ENCODE measurements around the gene TSHZ1. TPM values are rescaled to one million over a fixed set of nuclear protein-coding genes. Genes with fewer than 3 reads are reported as not detected.
A peak's percentile ranks its signal among the peaks of the same experiment; 100 is the strongest.

The TSHZ1 gene
- total RNA-seq, 1 donor from 2014 or later = 17.0 TPM

DNA sequence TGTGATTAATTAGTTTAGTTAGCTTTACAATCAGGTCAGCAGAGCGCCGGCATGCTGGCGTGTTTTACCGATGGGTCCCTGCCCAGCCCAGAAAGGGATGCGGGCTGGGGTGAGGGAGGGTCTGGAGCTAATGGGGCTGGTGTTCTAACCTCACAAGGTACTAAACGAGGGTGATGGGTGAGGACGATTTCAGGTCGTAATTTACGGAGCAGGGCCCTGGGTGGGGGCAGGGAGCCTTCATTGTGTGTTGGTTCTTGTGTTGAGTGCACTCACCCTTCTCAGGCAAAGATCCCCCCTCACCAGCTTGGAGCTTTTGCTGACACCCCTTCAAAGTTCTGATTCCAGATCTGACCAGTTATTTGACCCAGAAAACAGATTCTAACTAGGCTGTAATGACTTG lies 41.2 kb upstream of the TSHZ1 start:
- H3K36me3 ChIP-seq = no peaks in the 10 kb centered on the region
- H3K27ac ChIP-seq = no peak overlapping the region
- no peaks in the 10 kb centered on the region for H3K9me3 ChIP-seq

DNA sequence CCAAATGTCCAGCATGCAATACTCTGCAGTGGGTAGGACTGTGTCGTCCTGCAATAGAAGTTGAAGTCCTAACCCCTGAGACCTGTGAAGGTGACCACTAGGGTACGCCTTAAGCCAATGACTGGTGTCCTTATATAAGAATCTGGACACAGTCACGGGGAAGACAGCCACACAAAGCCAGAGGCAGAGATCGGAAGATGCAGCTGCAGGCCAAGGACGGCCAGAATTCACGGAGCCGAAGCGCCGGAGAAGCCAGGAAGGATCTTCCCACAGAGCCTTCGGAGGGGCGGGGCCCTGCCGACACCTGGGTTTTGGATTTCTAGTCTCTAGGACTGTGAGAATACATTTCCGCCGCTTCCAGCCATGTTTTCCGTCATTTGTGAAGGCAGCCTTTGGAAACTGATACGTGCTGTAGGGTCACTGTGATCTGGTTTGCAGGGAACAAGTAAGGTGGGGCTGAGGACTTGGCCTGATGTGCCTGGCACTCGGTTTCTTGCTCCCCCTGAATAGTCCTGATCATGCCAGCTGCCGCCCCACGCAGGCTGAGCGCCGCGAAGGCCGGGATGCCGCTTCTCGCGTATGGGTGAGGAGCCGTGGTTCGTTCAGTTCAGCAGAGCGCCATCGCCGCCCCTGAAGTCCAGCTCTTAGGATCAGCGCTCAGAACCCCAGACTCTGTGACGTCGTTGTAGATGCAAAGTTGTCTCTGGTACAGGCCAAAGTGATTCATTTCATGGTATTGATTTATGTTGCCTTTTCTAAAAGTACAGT lies 40.4 kb upstream of the TSHZ1 start:
- TF ChIP-seq, protein P1, sequence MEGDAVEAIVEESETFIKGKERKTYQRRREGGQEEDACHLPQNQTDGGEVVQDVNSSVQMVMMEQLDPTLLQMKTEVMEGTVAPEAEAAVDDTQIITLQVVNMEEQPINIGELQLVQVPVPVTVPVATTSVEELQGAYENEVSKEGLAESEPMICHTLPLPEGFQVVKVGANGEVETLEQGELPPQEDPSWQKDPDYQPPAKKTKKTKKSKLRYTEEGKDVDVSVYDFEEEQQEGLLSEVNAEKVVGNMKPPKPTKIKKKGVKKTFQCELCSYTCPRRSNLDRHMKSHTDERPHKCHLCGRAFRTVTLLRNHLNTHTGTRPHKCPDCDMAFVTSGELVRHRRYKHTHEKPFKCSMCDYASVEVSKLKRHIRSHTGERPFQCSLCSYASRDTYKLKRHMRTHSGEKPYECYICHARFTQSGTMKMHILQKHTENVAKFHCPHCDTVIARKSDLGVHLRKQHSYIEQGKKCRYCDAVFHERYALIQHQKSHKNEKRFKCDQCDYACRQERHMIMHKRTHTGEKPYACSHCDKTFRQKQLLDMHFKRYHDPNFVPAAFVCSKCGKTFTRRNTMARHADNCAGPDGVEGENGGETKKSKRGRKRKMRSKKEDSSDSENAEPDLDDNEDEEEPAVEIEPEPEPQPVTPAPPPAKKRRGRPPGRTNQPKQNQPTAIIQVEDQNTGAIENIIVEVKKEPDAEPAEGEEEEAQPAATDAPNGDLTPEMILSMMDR (IDR thresholded peaks at IDR 0.05) = no peak
- ATAC-seq (no peak), DNase-seq (no peak)
- Histone ChIP-seq H3K27ac (no peak overlapping the region), H3K4me3 (no peak overlapping the region), H3K9me3 (no peaks in the 10 kb centered on the region), H3K27me3 (ENCODE audit: low read depth) (no peaks in the 10 kb centered on the region), H3K36me3 (no peaks in the 10 kb centered on the region), H3K4me1 (no peaks in the 10 kb centered on the region)
- intact Hi-C loops (cut with DNase I) = no loop called here

More for the DNA sequence above, 41.2 kb upstream of the TSHZ1 start:
- H3K4me1 ChIP-seq = no peaks in the 10 kb centered on the region
- H3K27me3 ChIP-seq (ENCODE audit: low read depth) = no peaks in the 10 kb centered on the region
- DNase-seq (no peak), ATAC-seq (no peak)
- TF ChIP-seq, protein P1 (IDR thresholded peaks at IDR 0.05) = no peak
- intact Hi-C loops (cut with DNase I) = no loop called here
- no peak overlapping the region for H3K4me3 ChIP-seq

DNA sequence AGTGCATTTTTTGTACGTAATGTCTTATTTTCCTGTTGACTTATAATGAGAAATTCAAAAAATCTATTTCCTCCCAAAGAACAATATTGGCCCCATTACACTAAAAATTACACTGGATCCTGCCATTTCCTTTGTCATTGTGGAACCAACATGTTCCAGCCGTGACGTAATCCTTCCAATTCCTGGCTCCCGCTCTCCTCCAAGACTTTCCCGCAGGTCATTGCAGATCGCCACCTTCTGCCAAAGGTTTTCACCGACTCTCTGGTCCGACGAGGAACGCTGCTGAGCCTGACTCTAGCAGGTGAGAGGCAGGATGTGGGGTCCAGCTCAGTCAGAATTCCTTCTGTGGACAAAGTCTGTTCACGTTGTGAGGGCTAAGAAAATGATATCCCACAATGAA lies 39.7 kb upstream of the TSHZ1 start:
- Histone ChIP-seq H3K4me1 (no peaks in the 10 kb centered on the region), H3K9me3 (no peaks in the 10 kb centered on the region), H3K4me3 (no peak overlapping the region), H3K27ac (no peak overlapping the region), H3K27me3 (ENCODE audit: low read depth) (no peaks in the 10 kb centered on the region), H3K36me3 (no peaks in the 10 kb centered on the region)
- ATAC-seq (no peak), DNase-seq (no peak)
- TF ChIP-seq, protein P1 (IDR thresholded peaks at IDR 0.05) = no peak
- intact Hi-C loops (cut with DNase I) = no loop called here

DNA sequence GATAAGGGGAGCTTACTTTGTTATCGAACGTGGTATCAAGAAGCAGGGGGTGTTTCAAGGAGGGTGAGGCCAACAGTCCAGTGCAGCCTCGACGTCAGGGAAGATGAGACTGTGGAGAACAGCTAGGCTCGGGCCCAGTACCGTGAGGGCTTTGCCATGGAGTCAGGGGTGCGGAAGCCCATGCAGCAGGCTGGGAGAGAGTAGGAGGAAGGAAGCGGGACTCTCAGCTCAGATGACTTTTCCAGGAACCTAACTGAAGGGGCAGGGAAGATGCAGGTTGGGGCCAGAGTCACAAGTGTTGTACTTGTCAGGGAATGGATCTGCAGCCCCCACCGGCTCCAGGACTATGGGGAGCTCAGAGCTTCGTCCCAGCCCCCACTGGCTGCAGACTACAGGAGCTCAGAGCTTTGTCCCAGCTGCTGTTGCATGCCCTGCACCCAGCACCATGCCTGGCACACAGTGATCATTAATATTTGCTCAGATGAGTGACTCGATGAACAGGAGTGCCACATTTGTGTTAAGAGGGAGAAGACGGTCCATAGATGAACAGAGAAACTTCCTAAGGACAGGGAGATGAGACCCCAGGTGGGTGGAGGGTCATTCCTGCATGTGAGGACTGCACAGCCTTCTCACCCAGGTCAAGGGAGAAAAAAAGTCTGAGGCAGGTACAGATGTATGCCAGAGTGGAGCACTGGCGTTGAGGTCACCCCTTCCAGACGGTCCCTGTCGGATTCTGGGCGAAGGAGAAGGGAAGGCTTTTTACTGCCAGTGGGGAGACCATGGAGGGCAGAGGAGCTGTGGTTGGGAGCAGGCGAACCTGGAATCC lies 38.1 kb upstream of the TSHZ1 start:
- TF ChIP-seq, protein P1 (IDR thresholded peaks at IDR 0.05) = no peak
- Histone ChIP-seq H3K4me3 (no peak overlapping the region), H3K27me3 (ENCODE audit: low read depth) (no peaks in the 10 kb centered on the region), H3K27ac (no peak overlapping the region), H3K4me1 (no peaks in the 10 kb centered on the region), H3K36me3 (no peaks in the 10 kb centered on the region), H3K9me3 (no peaks in the 10 kb centered on the region)
- ATAC-seq = no peak
- intact Hi-C loops (cut with DNase I) = no loop called here
- DNase-seq = no peak

DNA sequence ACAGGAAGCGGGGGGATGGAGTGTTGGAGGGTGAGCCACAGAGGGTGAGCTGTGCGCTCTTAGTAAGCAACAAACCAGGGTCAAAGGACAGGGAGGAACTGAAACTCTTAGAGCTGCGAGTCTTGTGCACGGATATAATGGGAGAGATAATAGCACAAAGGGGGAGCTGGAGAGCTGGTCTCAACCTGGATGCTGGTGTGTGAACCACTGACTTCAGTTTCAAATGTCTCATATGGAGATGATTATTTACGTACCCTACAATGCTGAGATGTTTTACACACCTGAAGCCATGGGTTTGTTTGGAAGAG lies 37.5 kb upstream of the TSHZ1 start:
- H3K9me3 ChIP-seq = no peaks in the 10 kb centered on the region
- ATAC-seq (peak in 1 of 2 donors; percentile 51), DNase-seq (no peak)
- H3K27ac ChIP-seq = no peak overlapping the region
- H3K27me3 ChIP-seq (ENCODE audit: low read depth) = no peaks in the 10 kb centered on the region
- intact Hi-C loops (cut with DNase I) = no loop called here
- TF ChIP-seq, protein P1 (IDR thresholded peaks at IDR 0.05) = peak; percentile 8
- no peaks in the 10 kb centered on the region for H3K36me3 ChIP-seq
- no peaks in the 10 kb centered on the region for H3K4me1 ChIP-seq
- H3K4me3 ChIP-seq = no peak overlapping the region
